Activated gamma-delta T cell treated with Interleukin-2 at 50 U/mL for 16 hours (primary cell): ENCODE measurements around the gene SLAMF9.

ENCODE experiments used
- DNase-seq: peaks from one replicate; pipeline ENCODE4 v3.0.0-alpha.2; 2020

Gene SLAMF9

GRCh38 chr1:159953536-159954515, at the start of gene SLAMF9:
SLAMF9 (minus strand) TSS chr1:159954237; CDS start chr1:159954137, 100 bp downstream.
- DNase-seq = no peak

DNA sequence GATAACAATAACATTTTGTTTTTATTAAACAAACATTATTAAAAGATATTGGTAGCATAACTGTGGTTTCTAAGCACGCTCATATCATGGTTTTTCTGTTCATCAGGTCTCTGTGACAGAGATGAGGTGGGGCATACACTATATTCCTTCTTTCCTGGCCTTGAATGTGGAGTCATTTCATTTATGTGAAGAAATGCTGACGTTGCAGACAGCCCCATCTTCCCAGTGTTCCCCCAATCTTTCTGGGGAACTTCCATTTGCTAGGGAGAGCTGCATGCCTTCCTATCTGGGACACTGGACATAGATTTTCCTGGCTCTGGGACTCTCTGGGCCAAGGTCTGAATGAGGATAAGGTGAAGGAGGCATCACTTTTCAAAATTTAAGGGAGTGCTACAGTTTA, 47.4 kb upstream of the SLAMF9 start:
- DNase-seq = no peak

GRCh38 chr1:159999204-159999603, 45.2 kb upstream of the SLAMF9 start:
- no peak for DNase-seq

GRCh38 chr1:159996653-159997052, 42.6 kb upstream of the SLAMF9 start:
- DNase-seq = no peak

DNA sequence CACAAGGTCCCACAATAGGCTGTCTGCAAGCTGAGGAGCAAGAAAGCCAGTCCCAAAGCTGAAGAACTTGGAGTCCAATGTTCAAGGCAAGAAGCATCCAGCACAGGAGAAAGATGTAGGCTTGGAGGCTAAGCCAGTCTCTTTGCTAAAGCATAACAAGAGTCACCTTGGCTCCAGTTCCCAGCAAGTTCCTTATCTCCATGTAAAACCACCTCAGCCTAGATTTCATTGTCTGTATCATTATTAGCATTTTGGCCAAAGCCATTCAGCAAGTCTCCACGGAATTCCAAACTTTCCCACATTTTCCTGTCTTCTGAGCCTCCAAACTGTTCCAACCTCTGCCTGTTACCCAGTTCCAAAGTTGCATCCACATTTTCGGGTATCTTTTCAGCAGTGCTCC, 40.9 kb upstream of the SLAMF9 start:
- no peak for DNase-seq

- no peak for DNase-seq
Measured at GRCh38 chr1:159993911-159994310, 39.9 kb upstream of the SLAMF9 start.

- no peak for DNase-seq
Measured at GRCh38 chr1:159992161-159992560, 38.1 kb upstream of the SLAMF9 start.

DNA sequence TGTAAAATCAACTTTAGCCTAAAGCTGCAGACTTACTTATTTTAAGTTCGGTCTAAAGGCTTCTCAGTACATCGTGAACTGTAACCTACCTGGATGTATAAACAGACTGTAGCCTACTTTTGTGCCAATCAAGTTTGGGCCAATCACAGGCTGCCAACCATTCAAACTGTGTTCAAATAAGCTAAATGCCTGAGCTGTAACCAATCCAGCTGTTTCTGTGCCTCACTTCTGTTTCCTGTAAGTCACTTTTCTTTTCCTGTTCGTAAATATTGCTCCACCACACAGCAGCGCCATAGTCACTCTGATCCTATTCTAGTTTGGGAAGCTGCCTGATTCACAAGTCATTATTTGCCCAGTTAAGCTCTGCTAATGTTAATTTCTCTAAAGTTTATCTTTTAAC, 37.5 kb upstream of the SLAMF9 start:
- DNase-seq = no peak

DNA sequence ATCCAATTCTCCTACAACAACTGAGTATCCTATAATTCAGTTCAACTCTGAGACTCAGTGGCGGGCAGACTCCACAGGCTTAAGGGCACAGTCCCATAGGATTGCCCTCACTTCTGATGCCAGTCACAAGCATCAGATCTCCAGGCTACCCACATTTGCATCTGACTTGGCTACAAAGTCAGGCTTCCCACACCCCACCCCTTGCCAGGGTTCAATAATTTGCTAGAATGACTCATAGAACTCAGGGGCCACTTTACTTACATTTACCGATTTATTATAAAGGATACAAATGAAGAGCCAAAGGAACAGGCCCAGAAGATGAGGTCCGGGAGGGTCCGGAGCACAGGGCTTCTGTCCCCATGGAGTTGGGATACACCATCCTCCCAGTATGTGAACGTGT, 36.0 kb upstream of the SLAMF9 start:
- no peak for DNase-seq

GRCh38 chr1:159989581-159989980, 35.5 kb upstream of the SLAMF9 start:
- DNase-seq = no peak

DNA sequence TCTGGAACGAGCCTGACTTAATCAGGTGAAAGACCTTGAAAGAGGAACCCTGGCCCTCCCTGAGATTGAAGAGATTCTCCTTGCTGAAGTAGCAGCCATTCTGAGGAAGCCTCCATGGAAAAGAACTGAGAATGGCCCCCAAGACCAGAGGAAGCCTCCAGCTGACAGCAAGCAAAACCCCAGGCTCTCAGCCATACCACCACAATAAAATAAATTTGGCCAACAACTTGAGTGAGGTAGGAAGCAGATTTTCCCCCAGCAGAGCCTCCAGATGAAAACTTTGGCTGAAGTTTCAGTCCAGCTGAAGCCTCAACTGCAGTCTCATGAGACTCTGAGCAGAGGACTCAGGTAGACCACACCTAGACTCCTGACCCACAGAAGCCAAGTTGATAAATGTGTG, 34.0 kb upstream of the SLAMF9 start:
- DNase-seq = no peak

DNA sequence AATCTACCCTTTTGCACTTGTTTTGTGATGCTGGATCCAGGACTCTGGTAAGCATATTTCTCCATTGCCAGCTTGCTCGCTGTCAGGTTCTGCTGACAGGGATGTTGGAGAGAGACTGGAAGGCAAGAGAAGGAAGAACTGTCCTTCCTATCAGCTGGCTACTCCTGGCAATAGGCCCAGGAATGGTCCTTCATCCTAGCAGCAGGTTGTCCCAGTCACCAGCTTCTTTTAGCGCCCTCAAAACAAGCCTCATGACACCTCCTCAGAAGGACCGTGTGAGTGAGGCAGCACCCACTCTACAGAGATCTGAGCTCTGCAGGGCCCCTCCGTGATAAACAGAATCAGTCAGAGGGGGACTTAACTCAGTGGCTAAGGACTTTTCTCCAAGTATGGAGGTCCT, 33.1 kb upstream of the SLAMF9 start:
- no peak for DNase-seq

GRCh38 chr1:159986531-159986930, 32.5 kb upstream of the SLAMF9 start:
- DNase-seq = no peak

DNA sequence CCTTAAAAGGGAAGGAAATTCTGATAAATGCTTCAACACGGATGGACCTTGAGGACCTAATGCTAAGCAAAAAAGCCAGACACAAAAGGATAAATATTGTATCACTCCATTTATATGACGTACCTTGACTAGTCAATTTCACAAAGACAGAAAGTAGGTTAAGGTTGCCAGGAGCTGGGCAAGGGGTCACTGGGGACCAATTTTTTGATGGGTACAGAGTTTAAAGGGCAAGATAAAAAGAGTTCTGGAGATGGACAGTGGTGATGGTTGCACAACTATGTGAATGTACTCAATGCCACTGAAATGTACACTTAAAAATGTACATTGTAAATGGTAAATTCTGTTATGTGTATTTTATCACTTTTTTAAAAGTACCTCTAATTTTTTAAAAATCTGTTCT, 32.1 kb upstream of the SLAMF9 start:
- DNase-seq = no peak

- DNase-seq = no peak
Measured at GRCh38 chr1:159985473-159985872, 31.4 kb upstream of the SLAMF9 start.

- no peak for DNase-seq
Measured at GRCh38 chr1:159983681-159984080, 29.6 kb upstream of the SLAMF9 start.

GRCh38 chr1:159982280-159982679, 28.2 kb upstream of the SLAMF9 start:
- no peak for DNase-seq

GRCh38 chr1:159981351-159982055, 27.5 kb upstream of the SLAMF9 start:
- DNase-seq = no peak

- DNase-seq = no peak
Measured at GRCh38 chr1:159980786-159981185, 26.7 kb upstream of the SLAMF9 start.

DNA sequence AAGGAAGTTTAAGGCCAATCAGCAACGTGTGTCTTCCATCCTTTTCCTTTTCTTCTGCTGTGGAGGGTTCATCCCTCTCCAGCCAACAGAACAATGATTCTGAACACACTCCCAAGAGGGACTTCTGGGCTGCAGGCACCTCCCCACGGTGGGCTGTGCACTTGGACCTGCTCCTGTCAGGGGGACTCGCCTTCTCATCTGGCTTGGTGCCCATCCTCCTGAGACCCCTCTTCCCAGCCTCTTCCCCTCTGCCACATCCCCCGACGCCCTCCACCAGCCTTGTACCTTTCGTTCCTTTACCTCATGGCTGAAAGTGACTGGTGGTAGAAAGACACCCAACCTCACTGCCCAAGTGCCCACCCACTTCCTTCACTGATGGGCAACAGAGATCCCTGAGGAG, 26.0 kb upstream of the SLAMF9 start:
- no peak for DNase-seq

DNA sequence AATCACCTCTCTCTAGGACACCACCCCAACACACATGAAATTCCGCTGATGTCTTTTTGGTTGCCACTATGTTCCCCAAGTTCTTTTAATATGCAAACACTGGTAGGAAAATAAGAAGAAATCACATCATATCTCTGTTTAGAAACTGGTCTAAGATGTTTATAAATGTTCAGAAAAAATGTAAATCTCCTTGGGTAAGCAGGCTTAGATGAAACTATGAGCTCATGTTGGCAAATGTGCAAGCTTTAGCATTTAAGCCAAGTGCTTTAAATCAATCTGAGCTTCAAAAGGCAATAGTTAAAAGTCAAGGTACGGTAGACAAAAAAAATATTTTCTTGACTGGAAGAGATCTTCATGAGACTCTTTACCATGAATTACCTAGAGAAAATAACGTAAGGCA, 25.2 kb upstream of the SLAMF9 start:
- DNase-seq = no peak

GRCh38 chr1:159978107-159978398, 24.0 kb upstream of the SLAMF9 start:
- DNase-seq = no peak

DNA sequence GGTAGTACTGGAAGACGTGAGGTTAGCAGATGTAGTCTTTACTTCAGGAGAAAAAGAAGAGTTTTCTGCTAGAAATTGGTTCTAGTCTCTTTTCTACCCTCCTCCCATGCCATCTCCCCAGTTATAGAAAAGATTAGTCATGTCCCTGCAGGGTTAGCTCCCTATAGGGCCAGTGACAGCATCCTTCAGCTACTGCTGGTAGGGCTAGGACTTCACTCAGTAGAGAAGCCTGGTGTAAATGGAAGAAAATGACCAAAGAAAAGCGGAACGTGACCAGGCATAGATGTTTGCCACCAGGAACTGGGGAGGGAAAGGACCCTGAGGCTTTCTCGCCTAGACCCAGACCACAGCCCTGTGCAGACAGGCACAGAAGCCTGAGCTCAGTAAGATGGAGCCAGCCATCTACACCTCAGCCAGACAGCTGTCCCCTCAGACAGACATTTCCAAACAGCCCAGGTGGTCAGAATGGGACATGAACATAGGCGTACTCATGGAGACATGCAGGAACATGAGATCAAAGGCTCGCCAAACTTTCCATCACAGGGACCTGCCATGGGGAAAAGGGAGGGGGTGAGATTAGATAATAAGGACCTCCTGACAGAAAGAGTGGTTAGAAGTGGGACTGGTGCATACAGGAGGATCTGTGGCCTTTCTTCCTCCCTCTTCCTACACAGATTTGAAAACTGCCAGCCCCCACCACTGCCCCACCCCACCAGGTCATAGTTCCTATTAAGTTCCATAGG, 23.5 kb upstream of the SLAMF9 start:
- DNase-seq = no peak
